NCI-H2196 (cell line): ENCODE results near the gene RTP5.

Experiments used
- DNase-seq: peaks from one replicate; lab custom pipeline; 2025; ENCODE audit not compliant: unreplicated experiment; lab: John Stamatoyannopoulos, UW

RTP5 gene

GRCh38 chr2:241857572-241858121 lies 11.9 kb upstream of the RTP5 start:
- DNase-seq = no peak

- DNase-seq = peak; percentile 12
These were observed 11.1 kb upstream of the RTP5 start, which contains the start of gene PDCD1 for GRCh38 chr2:241858206-241859016. Gene PDCD1 (minus strand): TSS chr2:241858894. CDS start chr2:241858838, 56 bp downstream.

DNA sequence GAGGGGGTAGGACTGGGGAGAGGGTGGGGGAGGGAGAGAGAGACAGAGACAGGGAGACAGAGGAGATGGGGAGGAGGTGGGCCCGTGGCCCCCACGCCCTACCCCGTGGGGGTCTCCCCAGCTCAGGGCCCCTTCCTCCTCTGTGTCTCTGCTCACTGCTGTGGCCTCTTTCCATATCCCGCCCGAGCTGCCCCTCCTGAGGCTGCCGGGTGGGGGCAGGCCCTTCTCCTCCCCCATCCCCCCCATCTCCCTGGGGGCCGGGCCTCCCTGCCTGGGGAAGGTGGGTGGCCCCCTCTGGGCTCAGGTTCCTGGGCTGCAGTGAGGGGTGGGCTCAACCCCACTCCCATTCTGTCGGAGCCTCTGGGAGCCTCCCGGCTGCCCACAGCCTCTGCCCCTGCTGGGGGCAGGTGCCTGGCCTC lies 10.5 kb upstream of the RTP5 start:
- no peak for DNase-seq

- DNase-seq = no peak
These were observed 9.9 kb upstream of the RTP5 start for GRCh38 chr2:241859436-241860183.

GRCh38 chr2:241860184-241861078 lies 9.1 kb upstream of the RTP5 start:
- DNase-seq = no peak

- no peak for DNase-seq
These were observed 8.3 kb upstream of the RTP5 start for GRCh38 chr2:241861264-241861663.

DNA sequence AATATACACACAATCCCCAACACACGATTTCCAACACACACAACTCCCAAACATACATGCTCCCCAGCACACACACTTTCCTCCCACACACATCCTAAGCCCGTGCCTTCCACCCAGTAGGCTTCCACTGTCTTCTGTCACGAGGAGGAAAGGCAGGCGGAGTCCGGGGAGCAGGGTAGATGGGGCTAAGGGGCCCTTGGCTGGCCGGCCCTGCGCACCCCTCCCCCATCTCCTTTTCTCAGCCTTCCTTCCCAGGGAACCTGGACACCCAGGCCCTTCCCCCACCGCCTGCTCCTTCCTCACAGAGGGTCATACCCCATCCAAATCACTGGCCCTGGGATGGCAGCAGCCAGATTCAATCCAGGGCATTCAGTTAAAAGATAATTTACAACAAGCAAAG lies 7.4 kb upstream of the RTP5 start:
- no peak for DNase-seq

GRCh38 chr2:241862775-241863535 lies 6.6 kb upstream of the RTP5 start:
- DNase-seq = no peak

- no peak for DNase-seq
These were observed 6.0 kb upstream of the RTP5 start for GRCh38 chr2:241863536-241863954.

DNA sequence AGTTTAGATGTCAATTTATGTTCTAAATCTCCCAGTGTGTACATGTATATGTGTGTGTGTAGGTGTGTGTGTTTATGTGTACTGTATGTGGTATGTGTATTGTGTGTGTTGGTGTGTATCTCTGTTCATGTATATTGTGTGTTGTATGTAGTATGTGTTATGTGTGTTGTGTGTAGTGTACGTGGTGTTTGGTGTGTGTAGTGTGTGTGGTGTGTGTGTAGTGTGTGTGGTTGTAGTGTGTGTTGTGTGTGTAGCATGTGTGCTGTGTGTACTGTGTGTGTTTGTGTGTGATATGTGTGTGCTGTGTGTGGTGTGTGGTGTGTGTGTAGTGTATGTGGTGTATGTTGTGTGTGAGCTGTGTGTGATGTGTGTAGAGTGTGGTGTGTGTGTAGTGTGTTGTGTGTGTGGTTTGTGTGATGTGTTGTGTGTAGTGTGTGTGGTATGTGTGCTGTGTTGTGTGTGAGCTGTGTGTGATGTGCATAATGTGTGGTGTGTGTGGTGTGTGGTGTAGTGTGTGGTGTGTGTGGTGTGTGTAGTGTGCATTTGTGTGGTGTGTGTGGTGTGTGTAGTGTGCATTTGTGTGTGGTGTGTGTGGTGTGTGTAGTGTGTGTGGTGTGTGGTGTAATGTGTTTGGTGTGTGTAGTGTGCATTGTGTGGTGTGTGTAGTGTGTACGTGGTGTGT lies 5.2 kb upstream of the RTP5 start:
- DNase-seq = no peak

DNA sequence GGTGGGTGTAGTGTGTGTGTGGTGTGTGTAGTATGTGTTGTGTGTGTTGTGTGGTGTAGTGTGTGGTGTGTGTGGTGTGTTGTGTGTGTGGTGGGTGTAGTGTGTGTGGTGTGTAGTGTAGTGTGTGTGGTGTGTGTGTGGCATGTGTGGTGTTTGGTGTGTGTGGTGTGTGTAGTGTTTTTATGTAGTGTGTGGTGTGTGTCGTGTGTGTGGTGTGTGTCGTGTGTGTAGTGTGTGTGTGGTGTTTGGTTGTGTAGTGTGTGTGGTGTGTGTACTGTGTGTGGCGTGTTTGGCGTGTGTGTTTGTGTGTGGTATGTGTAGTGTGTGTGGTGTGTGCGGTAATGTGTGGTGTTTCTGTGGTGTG lies 4.7 kb upstream of the RTP5 start:
- DNase-seq = no peak

- no peak for DNase-seq
These were observed 4.0 kb upstream of the RTP5 start for GRCh38 chr2:241865416-241865956.

DNA sequence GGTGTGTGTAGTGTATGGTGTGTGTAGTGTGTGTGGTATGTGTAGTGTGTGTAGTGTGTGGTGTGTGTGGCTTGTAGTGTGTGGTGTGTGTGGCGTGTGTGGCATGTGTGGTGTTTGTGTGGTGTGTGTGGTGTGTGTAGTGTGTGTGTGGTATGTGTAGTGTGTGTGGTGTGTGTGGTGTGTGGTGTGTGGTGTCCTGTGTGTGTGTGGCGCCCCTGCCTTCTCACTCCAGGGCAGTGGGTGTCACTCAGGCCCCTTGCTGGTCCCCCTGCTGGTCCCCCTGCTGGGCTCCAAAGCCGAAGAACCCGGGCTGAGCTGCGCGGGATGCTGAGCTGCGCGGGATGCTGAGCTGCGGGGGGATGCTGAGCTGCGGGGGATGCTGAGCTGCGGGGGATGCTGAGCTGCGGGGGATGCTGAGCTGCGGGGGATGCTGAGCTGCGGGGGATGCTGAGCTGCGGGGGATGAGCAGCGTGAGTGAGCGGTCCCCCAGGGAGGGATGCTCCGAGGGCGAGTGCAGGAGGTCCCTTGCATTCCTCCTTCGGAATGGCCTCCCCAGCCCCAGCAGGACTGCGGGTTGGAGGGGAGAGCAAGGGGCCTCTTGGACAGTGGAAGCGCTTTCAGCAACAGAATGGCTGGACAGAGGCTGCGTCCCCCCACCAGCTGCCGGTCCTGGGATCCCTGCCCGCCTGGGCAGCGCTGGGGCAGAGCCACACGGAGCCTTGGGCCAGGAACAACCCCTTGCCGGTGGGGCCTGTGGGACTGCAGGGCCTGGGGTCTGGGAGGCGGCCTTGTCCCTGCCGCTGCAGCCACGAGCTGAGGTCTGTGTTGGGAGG lies 3.4 kb upstream of the RTP5 start:
- no peak for DNase-seq

- no peak for DNase-seq
These were observed 2.5 kb upstream of the RTP5 start for GRCh38 chr2:241866790-241867645.

GRCh38 chr2:241867776-241868420 lies 1.6 kb upstream of the RTP5 start:
- DNase-seq = no peak

DNA sequence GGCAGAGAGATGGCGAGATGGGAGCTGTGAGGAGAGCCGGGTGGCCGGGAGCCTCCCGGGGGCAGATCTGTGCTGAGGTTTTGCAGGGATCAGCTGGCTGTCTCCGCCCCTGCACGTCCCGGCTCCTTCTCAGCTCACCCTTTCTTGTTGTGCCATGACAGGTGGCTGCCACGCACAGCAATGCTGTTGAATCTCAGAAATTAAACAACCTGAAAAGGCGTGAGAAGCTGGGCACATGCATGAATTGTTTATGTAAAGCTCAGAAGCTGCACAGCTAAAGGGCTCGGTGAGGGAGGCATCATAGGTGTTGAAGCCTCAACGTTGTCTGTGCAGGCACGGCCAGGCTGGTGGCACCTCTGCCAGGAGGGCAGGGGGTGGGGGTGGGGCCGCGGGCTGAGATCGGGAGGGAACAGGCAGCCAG lies 858 bp upstream of the RTP5 start:
- DNase-seq = no peak

DNA sequence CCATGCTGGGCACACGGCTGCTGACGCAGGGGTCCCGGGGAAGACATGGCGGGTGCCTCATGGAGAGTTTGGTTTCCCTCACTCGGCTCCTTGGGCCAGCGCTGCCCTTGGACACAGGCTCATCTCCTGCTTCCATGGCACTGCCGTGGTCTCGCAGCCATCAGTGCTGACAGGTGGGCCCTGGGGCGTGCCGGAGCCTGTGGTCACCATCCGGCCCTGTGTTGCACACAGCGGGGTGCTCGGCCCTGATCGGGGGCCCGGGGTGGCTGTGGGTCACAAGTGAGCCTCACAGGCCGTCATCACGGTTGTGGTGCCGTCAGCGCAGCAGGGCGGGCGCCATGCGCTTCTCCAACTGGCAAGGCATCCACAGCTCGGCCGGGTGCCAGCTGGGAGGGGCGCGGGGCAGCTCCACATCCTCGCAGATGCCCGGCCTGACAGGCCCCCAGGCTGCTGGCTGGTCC lies 582 bp downstream of the RTP5 start:
- DNase-seq = no peak
